Measurements from ENCODE around the gene ARHGAP23.
"Not testable (repeated sequence)": the region's sequence is repeated elsewhere in the genome, so short reads cannot be mapped to it uniquely, and the experiment has no call there.

ARHGAP23 gene

DNA sequence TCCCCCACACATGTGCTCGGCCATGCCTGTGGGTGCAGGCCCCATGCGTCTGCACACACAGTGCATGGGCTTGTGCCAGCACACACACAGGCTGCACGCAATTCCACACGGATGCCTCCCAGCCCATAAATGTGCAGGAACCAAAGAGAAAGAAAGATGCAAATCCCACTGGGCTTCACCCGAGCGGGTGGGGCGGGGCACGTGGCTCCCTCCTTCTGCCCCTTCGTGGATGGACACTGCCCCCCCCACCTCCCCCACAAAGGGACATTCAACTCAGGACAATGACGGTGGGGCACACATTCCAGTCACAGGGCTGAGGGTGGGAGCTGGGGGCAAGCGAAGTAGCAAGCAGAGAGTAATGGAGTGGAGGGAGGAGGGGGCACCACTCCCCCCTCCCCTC lies 102.6 kb downstream of the ARHGAP23 start:
- not testable (repeated sequence) for DNase-seq

DNA sequence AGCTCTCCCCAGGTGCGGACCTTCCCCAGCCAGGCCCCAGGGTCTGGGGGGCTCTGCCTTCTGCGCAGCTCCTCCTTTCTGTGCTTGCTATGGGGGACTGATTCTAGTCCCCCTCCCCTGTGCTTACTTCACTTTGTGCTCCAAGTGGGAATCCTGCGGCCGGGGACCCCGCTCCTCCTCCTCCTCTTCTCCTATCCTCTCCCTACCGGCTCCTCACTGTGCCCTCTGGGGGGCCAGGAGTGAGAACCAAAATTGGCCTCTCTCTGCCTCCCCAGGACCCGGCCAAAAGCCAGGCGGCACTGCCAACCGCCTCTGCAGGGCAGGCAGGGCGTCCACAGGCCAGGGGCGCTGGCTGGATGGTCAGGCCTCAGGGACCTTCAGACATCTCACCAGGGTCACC lies 103.5 kb downstream of the ARHGAP23 start:
- DNase-seq: not testable (repeated sequence)

DNA sequence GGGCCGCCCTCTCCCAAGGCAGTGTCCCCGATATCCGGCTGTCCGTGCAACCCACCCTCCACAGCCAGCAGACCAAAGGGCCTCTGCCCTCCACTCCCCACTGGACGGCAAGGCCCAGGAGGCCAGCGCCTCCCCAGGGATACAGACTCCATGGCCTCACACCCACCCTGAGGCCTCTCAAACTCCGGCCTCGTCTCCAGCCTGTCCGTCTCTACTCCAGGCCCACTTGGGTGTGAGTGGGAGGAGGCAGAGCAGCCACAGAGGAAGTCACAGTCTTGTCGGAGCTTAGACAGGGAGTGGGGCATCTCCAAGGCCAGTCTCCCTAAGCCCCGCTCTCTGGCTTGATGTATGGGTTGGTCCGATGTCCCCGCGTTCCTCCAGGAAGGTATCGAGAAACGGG lies 104.2 kb downstream of the ARHGAP23 start:
- DNase-seq: no peak

- no peak for DNase-seq
Observed at GRCh38 chr17:38533241-38533640, 105.0 kb downstream of the ARHGAP23 start.

DNA sequence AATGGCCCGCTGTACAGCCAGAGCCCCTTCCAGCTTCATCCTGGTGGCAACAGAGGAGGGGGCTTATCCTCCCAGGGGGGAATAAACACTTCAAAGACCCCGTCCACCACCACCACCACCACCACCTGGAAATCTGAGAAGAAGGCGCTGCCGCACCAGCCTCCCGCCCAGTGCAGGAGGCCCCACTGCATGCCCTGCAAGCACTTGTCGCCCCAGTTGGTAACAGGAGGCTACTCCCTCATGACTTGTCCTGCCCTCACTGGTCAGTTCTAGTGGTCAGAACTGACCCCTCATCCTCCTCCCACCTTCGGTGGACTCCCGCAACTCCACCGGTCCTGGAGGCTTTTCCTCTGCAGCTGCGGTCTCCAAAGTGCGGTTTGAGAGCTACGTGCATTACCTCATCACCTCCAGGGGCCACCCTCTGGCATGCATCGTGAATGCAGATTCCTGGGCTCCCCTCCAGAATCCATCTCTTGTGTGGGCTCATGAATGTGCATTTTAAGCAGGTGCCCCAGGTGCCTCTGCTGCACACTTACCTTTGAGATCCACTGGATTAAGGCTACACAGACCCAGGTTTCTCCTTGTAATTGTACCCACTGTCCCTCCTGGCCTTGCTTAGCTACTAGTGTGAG lies 105.7 kb downstream of the ARHGAP23 start:
- no peak for DNase-seq

GRCh38 chr17:38534498-38534885 lies 106.2 kb downstream of the ARHGAP23 start:
- no peak for DNase-seq

DNA sequence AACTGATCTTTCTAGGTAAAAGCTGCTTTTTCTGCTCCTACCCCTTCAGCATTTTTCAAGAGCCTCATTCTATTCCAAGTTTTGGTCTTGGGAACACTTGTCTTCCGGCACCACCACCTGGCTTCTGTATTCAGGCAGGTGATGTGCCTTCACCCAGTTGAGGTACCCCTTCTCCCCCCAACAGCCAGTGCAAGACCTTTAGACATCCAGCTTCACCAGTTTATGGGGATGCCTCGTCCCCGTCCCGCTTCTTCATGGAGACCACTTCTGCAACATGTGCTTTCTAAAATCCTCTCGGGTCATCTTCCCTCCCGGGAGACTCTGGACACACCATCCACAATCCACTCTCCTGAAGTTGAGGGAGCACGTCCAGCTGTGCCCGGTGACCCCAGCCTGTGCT lies 107.6 kb downstream of the ARHGAP23 start:
- DNase-seq: no peak

- no peak for DNase-seq
Observed at GRCh38 chr17:38536661-38537060, 108.4 kb downstream of the ARHGAP23 start.

DNA sequence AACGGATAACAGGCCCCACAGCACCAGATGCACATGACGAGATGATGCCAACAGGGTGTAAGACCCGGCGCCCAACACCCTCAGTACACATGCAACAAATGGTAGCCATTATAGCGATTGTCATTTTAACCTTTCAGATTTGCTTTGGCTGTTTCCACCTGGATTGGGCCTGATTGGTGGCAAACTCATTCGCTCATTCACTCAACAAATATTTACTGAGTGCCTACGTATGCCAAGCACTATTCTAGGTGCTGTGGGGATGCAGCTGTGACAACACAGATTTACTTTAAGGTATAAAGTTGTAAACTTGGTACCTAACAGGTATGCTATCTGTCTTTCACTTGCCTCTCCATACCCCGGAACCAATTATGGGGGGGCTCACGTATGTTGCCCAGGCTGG lies 110.6 kb downstream of the ARHGAP23 start:
- no peak for DNase-seq

- DNase-seq: no peak
Observed at GRCh38 chr17:38539386-38539785, 111.1 kb downstream of the ARHGAP23 start.

DNA sequence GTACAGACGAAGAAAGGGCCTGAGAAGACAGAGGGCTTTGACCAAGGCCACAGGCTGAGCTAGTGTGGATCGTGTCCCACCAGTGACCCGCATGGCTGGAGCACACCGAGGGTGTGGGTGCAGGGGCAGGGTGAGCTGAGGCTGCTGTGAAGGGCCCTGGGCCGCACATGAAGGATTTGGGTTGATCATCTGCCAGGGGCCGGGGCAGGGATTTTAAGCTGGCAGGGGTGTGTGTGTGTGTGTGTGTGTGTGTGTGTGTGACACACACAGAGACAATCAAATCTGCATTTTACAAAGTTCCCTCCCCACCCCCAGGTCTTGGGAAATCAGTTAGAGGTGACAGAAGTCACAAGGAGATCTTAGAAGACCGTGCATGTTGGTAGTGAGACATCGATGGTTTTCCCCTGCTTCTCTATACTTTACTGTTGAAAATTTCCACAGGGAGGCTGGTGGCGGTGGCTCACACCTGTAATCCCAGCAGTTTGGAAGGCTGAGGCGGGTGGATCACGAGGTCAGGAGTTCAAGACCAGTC lies 112.3 kb downstream of the ARHGAP23 start:
- DNase-seq: no peak

GRCh38 chr17:38541281-38541680 lies 113.0 kb downstream of the ARHGAP23 start:
- no peak for DNase-seq

GRCh38 chr17:38542286-38542685 lies 114.0 kb downstream of the ARHGAP23 start:
- DNase-seq: no peak

GRCh38 chr17:38543403-38544174 lies 115.3 kb downstream of the ARHGAP23 start:
- DNase-seq: no peak

GRCh38 chr17:38544175-38544838 lies 116.0 kb downstream of the ARHGAP23 start:
- DNase-seq: no peak

GRCh38 chr17:38544839-38545209 lies 116.6 kb downstream of the ARHGAP23 start:
- no peak for DNase-seq

DNA sequence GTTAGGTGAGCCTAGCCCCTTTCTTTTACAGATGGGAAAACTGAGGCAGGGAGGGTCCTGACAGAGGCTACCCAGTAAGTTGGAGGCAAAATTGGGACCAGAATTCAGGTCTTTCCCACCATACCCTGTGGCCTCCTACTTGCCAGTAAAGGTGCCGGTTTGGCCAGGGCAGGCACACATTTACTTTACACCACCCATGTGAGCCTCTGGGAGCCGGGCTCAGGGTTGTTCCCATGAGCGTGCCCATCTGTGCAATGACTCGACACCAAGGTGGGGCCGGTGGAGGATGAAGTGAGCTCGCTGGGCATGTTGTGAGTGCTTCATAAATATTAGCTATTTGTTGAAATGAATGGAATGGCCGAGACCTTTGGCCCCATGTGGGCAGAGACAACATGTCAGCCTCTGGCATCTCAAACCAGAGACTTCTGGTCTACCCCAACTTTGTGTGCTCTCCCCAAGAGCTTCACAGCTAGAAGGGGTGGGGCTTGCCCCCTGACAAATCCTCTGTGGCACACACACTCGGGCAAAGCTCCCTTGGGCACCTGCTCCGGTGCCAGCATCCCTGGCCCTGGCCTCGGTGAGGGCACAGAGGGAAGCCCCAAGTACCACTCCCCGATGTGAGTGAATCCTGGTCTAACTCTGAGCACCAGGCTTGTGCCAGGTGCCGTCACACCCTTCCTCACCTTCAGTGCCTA lies 117.4 kb downstream of the ARHGAP23 start:
- DNase-seq: no peak

DNA sequence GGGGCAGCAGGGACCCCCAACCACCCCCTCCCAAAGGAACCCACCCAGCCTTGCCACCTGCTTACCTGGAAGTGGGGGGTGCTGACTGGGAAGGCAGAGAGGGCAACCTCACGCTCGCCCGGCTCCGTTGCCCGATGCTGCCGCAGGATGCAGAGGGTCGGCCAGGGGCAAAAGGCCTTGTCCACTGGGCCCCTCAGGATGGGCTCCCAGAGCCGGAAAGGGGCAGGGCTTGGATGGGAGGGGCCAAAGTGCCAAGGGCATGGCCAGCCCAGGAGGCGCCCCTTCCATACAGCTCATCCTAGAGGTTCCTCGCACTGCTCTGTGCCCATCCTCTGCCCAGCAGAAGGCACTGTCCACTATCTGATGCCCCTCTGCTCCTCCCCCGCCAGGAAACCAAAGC lies 118.1 kb downstream of the ARHGAP23 start:
- DNase-seq: no peak

DNA sequence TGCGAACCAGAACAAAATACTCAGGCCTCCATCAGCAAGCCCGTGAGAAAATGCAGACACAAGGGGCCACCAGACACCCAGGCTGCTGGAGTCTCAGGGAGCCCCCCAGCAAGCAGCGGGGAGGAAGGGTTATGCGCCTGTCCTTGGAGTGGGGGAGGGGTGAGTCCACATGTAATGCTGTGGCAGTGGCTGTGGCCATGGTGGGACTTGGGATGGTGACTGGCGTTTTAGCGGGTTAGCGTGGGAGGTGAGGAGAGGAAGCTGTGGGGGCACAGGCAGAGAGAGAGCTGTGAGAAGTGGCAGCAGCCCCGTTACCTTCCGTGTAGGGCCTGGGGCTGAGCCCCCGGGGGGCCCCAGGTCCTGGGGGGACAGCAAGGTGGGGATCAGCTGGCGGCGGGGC lies 119.2 kb downstream of the ARHGAP23 start:
- no peak for DNase-seq

DNA sequence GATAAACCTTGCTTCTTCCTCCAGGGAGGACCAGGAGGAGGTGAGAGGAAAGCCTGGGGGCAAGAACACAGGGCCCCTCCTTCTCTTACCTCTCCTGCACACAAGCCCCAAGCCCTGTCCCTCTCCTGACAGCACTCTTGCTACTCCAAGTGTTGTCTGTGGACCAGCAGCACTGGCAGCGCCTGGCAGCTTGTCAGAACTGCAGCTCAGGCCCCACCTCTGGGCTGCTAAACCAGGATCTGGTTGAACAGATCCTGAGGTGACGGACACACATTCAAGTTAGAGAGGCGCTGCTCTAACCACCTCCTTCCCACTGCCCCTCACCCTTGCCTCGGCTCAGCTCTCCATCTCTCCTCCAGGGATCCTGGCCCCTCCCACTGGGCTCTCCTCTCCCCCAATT lies 121.0 kb downstream of the ARHGAP23 start:
- no peak for DNase-seq

GRCh38 chr17:38550661-38551060 lies 122.4 kb downstream of the ARHGAP23 start:
- DNase-seq: no peak

- no peak for DNase-seq
Observed at GRCh38 chr17:38551121-38551520, 122.9 kb downstream of the ARHGAP23 start.

GRCh38 chr17:38552343-38552742 lies 124.1 kb downstream of the ARHGAP23 start:
- DNase-seq: no peak
